Smooth muscle cell (in vitro differentiated cells): Measurements from ENCODE around the gene NR0B2. TPM values are rescaled to one million over a fixed set of nuclear protein-coding genes. Genes with fewer than 3 reads are reported as not detected.

Experiments used
- DNase-seq: peaks from one replicate; lab custom pipeline; 2025; ENCODE audit not compliant: unreplicated experiment; lab: John Stamatoyannopoulos, UW
- H2AFZ ChIP-seq: fragments of 200-600 bp; sonication (generic); 2 replicates; pipeline ENCODE4 v1.6.0; 2016; ENCODE audit warnings: antibody characterized with exemption, low read depth, mild to moderate bottlenecking
- H3F3A ChIP-seq: fragments of 200-600 bp; sonication (generic); 2 replicates; pipeline ENCODE4 v1.6.0; 2017; ENCODE audit warnings: antibody characterized with exemption, low read depth
- H3K27ac ChIP-seq: fragments of 200-600 bp; sonication (generic); 2 replicates; pipeline ENCODE4 v1.5.1; 2016; ENCODE audit warnings: low read depth, mild to moderate bottlenecking
- H3K27me3 ChIP-seq: fragments of 200-600 bp; sonication (generic); 2 replicates; pipeline ENCODE4 v1.6.1; 2016; ENCODE audit warnings: low read depth, mild to moderate bottlenecking
- H3K36me3 ChIP-seq: fragments of 200-600 bp; sonication (generic); 2 replicates; pipeline ENCODE4 v1.5.1; 2016; ENCODE audit warnings: low read depth
- H3K4me1 ChIP-seq: fragments of 200-600 bp; sonication (generic); 2 replicates; pipeline ENCODE4 v1.5.1; 2016; ENCODE audit warnings: low read depth
- H3K4me2 ChIP-seq: fragments of 200-600 bp; sonication (generic); 2 replicates; pipeline ENCODE4 v1.6.0; 2016; ENCODE audit warnings: mild to moderate bottlenecking
- H3K4me3 ChIP-seq: fragments of 200-600 bp; sonication (generic); 2 replicates; pipeline ENCODE4 v1.5.1; 2016; ENCODE audit warnings: mild to moderate bottlenecking
- H3K79me2 ChIP-seq: fragments of 200-600 bp; sonication (generic); 2 replicates; pipeline ENCODE4 v1.6.0; 2016; ENCODE audit warnings: low read depth, mild to moderate bottlenecking
- H3K9ac ChIP-seq: fragments of 200-600 bp; sonication (generic); 2 replicates; pipeline ENCODE4 v1.6.0; 2016; ENCODE audit warnings: low read depth
- H3K9me3 ChIP-seq: fragments of 200-600 bp; sonication (generic); replicated peaks from 2 replicates; pipeline ENCODE4 v1.5.1; 2016; ENCODE audit warnings: low read depth
- H4K20me1 ChIP-seq: fragments of 200-600 bp; sonication (generic); 2 replicates; pipeline ENCODE4 v1.6.0; 2016; ENCODE audit warnings: low read depth
- CTCF ChIP-seq: fragments of 200-600 bp; sonication (generic); IDR thresholded peaks from 2 replicates; pipeline ENCODE4 v1.5.1; 2017; ENCODE audit warnings: borderline replicate concordance, mild to moderate bottlenecking, antibody characterized with exemption; ENCODE audit not compliant: insufficient read depth, poor library complexity, severe bottlenecking
- WGBS: methylation state at CpG from one replicate; pipeline ENCODE4 v1.1.7; 2016; ENCODE audit warnings: low lambda C conversion rate; 5-methylcytosine and 5-hydroxymethylcytosine counted together
- polyA plus RNA-seq: library from polyadenylated mRNA; unstranded; fragments of >200 nt; fragmentation: Nextera tagmentation; extraction: Ambion mirVana; gene quantifications from 2 replicates; pipeline ENCODE4 v1.2.1, GENCODE V29; 2016
- total RNA-seq: library from RNA; depleted of rRNA; stranded (reverse); fragments of >200 nt; gene quantifications from 2 replicates; pipeline ENCODE4 v1.2.3, GENCODE V29; 2014

Gene NR0B2
- total and polyA plus RNA-seq, 2 experiments from 2014 or later = not detected

DNA sequence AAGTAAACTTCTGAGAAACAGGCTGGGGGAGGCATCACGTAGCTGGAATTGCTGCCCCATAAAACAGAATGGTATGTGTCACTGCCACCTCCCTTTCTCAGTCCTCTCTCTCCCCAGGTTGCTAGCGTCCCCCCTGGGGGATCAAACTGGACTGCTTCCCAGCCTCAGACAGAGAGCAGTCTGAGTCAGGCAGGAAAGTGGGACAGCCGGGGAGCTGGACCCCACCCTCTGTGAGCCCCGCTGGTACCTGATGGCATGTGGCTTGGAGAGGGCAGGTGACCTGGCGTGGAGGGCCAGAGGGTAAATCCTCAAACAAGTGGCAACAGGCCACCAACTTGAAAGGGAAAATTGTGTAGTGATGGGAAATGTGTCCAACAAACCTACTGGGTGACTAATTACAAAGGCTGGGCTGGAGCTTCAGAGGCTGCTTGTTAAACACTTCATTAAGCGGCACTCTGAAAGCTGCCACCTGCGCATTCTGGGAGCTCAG, 51.8 kb downstream of the NR0B2 start:
- H3K4me2 ChIP-seq = no peak overlapping the region
- 83% methylated on average over 7 of the region's 7 CpGs for WGBS
- no peaks in the 10 kb centered on the region for H3K27me3 ChIP-seq
- H3K9me3 ChIP-seq = no peaks in the 10 kb centered on the region
- H3K36me3 ChIP-seq = no peaks in the 10 kb centered on the region
- H3K4me3 ChIP-seq = no peak overlapping the region
- H2AFZ ChIP-seq = no peak overlapping the region
- DNase-seq = no peak
- TF ChIP-seq CTCF = no peak
- H3K4me1 ChIP-seq = peaks cover 12% of the 10 kb centered on the region
- H3K79me2 ChIP-seq = no peaks in the 10 kb centered on the region
- peak overlapping the region; percentile 4 for H3K9ac ChIP-seq
- H3F3A ChIP-seq = no peaks in the 10 kb centered on the region
- H4K20me1 ChIP-seq = no peaks in the 10 kb centered on the region
- H3K27ac ChIP-seq = peak overlapping the region; percentile 78

Other genes with a start within 250 kb of the NR0B2 start
- 30.4 and 33.1 TPM in 2 replicates for gene ARID1A, start 218.0 kb downstream of the NR0B2 start, total RNA-seq
- gene ARID1A, start 218.0 kb downstream of the NR0B2 start, polyA plus RNA-seq = 17.5 and 24.9 TPM in 2 replicates
- 9.9 and 13.8 TPM in 2 replicates for gene PIGV, start 126.0 kb downstream of the NR0B2 start, total RNA-seq
- gene PIGV, start 126.0 kb downstream of the NR0B2 start, polyA plus RNA-seq = 8.7 and 9.4 TPM in 2 replicates
- gene ZDHHC18, start 87.3 kb downstream of the NR0B2 start, total RNA-seq = 16.7 and 52.5 TPM in 2 replicates
- gene ZDHHC18, start 87.3 kb downstream of the NR0B2 start, polyA plus RNA-seq = 20.3 and 20.8 TPM in 2 replicates
- gene SFN, start 50.8 kb downstream of the NR0B2 start, total RNA-seq = 62.8 and 110 TPM in 2 replicates
- gene SFN, start 50.8 kb downstream of the NR0B2 start, polyA plus RNA-seq = 112 and 320 TPM in 2 replicates
- gene GPN2, start 23.7 kb downstream of the NR0B2 start, total RNA-seq = 7.3 and 13.3 TPM in 2 replicates
- gene GPN2, start 23.7 kb downstream of the NR0B2 start, polyA plus RNA-seq = 29.4 and 36.3 TPM in 2 replicates
- 5.6 and 7.1 TPM in 2 replicates for gene GPATCH3, start 13.5 kb downstream of the NR0B2 start, total RNA-seq
- gene GPATCH3, start 13.5 kb downstream of the NR0B2 start, polyA plus RNA-seq = 17.4 and 23.6 TPM in 2 replicates
- 23.9 and 29.3 TPM in 2 replicates for gene NUDC, start 7.8 kb upstream of the NR0B2 start, total RNA-seq
- gene NUDC, start 7.8 kb upstream of the NR0B2 start, polyA plus RNA-seq = 122 and 131 TPM in 2 replicates
- 2.5 and 2.7 TPM in 2 replicates for gene KDF1, start 46.5 kb upstream of the NR0B2 start, total RNA-seq
- gene KDF1, start 46.5 kb upstream of the NR0B2 start, polyA plus RNA-seq = 0.96 and 10.0 TPM in 2 replicates
- gene TRNP1, start 79.7 kb upstream of the NR0B2 start, total RNA-seq = 4.4 and 14.1 TPM in 2 replicates
- gene TRNP1, start 79.7 kb upstream of the NR0B2 start, polyA plus RNA-seq = 18.6 and 19.9 TPM in 2 replicates
- 8.5 and 11.0 TPM in 2 replicates for gene TENT5B, start 98.9 kb upstream of the NR0B2 start, total RNA-seq
- gene TENT5B, start 98.9 kb upstream of the NR0B2 start, polyA plus RNA-seq = 12.7 and 24.8 TPM in 2 replicates
- gene SLC9A1, start 241.2 kb upstream of the NR0B2 start, total RNA-seq = 16.5 and 20.7 TPM in 2 replicates
- 37.4 and 59.5 TPM in 2 replicates for gene SLC9A1, start 241.2 kb upstream of the NR0B2 start, polyA plus RNA-seq